OCI-LY3 (cell line): Measurements from ENCODE around the gene C10orf95.
A peak's percentile ranks its signal among the peaks of the same experiment; 100 is the strongest.
"Not testable (repeated sequence)": the region's sequence is repeated elsewhere in the genome, so short reads cannot be mapped to it uniquely, and the experiment has no call there.

Experiments used
- H2AFZ ChIP-seq: fragments of 200-600, 300-600 bp; shearing (Covaris generic); 2 replicates; pipeline ENCODE4 v1.6.0; 2014; ENCODE audit warnings: antibody characterized with exemption, low read depth, low read length
- H3K27ac ChIP-seq: fragments of 200-600, 300-600 bp; sonication (generic); 2 replicates; pipeline ENCODE4 v1.5.1; 2014; ENCODE audit warnings: mild to moderate bottlenecking, low read length, moderate library complexity, mixed read lengths
- H3K27me3 ChIP-seq: fragments of 200-600, 300-600 bp; sonication (generic); 2 replicates; pipeline ENCODE4 v1.6.1; 2014; ENCODE audit warnings: low read depth, low read length, mixed read lengths
- H3K36me3 ChIP-seq: fragments of 200-600, 300-600 bp; sonication (generic); replicated peaks from 2 replicates; pipeline ENCODE3; 2014; ENCODE audit warnings: low read depth, low read length, mixed read lengths
- H3K4me1 ChIP-seq: fragments of 300-600, 200-600 bp; sonication (generic); 2 replicates; pipeline ENCODE4 v1.6.1; 2014; ENCODE audit warnings: low read length, mixed read lengths
- H3K4me2 ChIP-seq: fragments of 200-600, 300-600 bp; sonication (generic); 2 replicates; pipeline ENCODE4 v1.6.1; 2014; ENCODE audit warnings: low read length, mixed read lengths
- H3K4me3 ChIP-seq: fragments of 300-600, 200-600 bp; sonication (generic); 2 replicates; pipeline ENCODE4 v1.5.1; 2014; ENCODE audit warnings: antibody characterized with exemption, mild to moderate bottlenecking, low read length, moderate library complexity
- H3K79me2 ChIP-seq: fragments of 300-600, 200-600 bp; shearing (Covaris generic); 2 replicates; pipeline ENCODE4 v1.6.1; 2014; ENCODE audit warnings: mild to moderate bottlenecking, low read length, mixed read lengths
- H3K9ac ChIP-seq: fragments of 300-600, 200-600 bp; shearing (Covaris generic); 2 replicates; pipeline ENCODE4 v1.6.0; 2014; ENCODE audit warnings: mild to moderate bottlenecking, low read length, moderate library complexity
- H3K9me3 ChIP-seq: fragments of 200-600, 300-600 bp; shearing (Covaris generic); 2 replicates; pipeline ENCODE4 v1.6.1; 2014; ENCODE audit warnings: low read length, mixed read lengths; ENCODE audit not compliant: insufficient read depth
- H4K20me1 ChIP-seq: fragments of 200-600, 300-600 bp; sonication (generic); 2 replicates; pipeline ENCODE4 v1.6.1; 2016; ENCODE audit warnings: low read length, mixed read lengths; ENCODE audit not compliant: insufficient read depth
- CTCF ChIP-seq: fragments of 200-600, 300-600 bp; sonication (generic); IDR thresholded peaks from 2 replicates; pipeline ENCODE4 v1.5.1; 2014; ENCODE audit warnings: antibody characterized with exemption, low read length, low read depth
- EZH2phosphoT487 ChIP-seq: fragments of 200-600 bp; shearing (Covaris generic); IDR thresholded peaks from 2 replicates; pipeline ENCODE4 v1.6.1; 2018; ENCODE audit warnings: antibody characterized with exemption, mixed run types, low read depth

C10orf95 gene, protein sequence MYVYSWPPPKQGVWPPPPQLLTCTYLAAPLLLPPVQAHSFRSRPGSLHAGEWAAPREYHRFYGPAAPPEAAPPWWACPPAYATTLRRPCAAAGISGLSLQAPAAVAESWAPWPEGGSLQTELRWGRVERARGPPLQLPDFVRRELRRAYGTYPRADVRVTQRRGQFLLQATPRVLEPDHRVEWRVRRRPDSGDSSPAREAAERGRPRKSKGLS

GRCh38 chr10:102451105-102451969, at the start of gene C10orf95:
C10orf95 (minus strand) TSS chr10:102451543; CDS start chr10:102451093, 450 bp downstream.
- no peaks in the 10 kb centered on the region for H3K27me3 ChIP-seq
- no peaks in the 10 kb centered on the region for H3K9me3 ChIP-seq
- peak within 1 kb of the TSS; percentile 90 for H3K9ac ChIP-seq
- peak within 1 kb of the TSS; percentile 94 for H3K4me3 ChIP-seq
- no peak within 1 kb of the TSS for H2AFZ ChIP-seq
- TF ChIP-seq CTCF (no peak), EZH2phosphoT487 (no peak)
- peak within 1 kb of the TSS; percentile 93 for H3K4me2 ChIP-seq
- H4K20me1 ChIP-seq, result 0 out of 2 replicates have a peak, but pooled peaks cover 3% of the 10 kb centered on the region
- H3K4me1 ChIP-seq, result peaks cover 19% of the 10 kb centered on the region
- H3K79me2 ChIP-seq, result peaks cover 17% of the 10 kb centered on the region
- peak within 1 kb of the TSS; percentile 77 for H3K27ac ChIP-seq
- peaks cover 10% of the 10 kb centered on the region for H3K36me3 ChIP-seq

DNA sequence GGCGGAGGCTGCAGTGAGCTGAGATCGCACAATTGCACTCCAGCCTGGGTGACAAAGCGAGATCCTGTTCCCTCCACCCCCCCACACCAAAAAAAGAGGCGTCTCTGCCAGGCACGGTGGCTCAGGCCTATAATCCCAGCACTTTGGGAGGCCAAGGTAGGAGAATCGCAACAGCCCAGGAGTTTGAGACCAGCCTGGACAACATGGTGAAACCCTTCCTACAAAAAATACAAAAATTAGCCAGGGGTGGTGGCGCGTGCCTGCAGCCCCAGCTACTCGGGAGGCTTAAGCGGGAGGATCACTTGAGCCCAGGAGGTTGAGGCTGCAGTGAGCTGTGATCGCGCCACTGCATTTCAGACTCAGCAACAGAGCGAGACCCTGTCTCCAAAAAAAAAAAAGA, 49.3 kb upstream of the C10orf95 start:
- H3K27ac ChIP-seq, H3K36me3 ChIP-seq, H3K4me1 ChIP-seq, H3K9ac ChIP-seq, H2AFZ ChIP-seq, H3K9me3 ChIP-seq, H3K4me2 ChIP-seq, H3K4me3 ChIP-seq, H3K27me3 ChIP-seq: not testable (repeated sequence)
- H4K20me1 ChIP-seq, result peaks cover 11% of the 10 kb centered on the region
- H3K79me2 ChIP-seq, result peaks cover 63% of the 10 kb centered on the region

DNA sequence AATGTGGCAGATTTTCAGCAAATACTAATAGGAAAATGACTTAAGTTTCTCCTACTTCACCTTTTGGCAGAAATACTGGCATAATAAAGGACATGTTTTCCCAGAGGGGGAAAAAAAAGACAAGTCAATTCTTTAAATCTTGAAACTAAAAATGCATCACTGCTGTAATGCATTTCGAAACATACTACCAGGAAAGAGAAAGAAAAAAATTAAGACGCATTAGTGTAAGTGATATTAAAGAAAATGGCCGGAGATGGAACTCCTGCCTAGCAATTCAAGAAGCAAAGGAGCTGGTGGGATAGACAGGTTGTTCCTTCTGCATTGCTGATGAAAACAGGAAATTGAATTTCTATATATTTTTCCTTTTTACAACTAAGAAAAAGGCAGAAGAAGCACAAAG, 48.0 kb upstream of the C10orf95 start:
- Histone ChIP-seq H4K20me1 (peaks cover 7% of the 10 kb centered on the region), H3K9me3 (no peaks in the 10 kb centered on the region), H3K36me3 (no peaks in the 10 kb centered on the region), H3K4me1 (peaks cover 5% of the 10 kb centered on the region), H3K27me3 (no peaks in the 10 kb centered on the region), H3K79me2 (peaks cover 54% of the 10 kb centered on the region), H3K4me3 (no peak overlapping the region), H3K4me2 (no peak overlapping the region), H2AFZ (no peak overlapping the region), H3K27ac (no peak overlapping the region), H3K9ac (no peak overlapping the region)
- TF ChIP-seq EZH2phosphoT487 (no peak), CTCF (no peak)

- H3K27ac ChIP-seq, result no peak overlapping the region
- peaks cover 56% of the 10 kb centered on the region for H3K79me2 ChIP-seq
- H3K36me3 ChIP-seq, result no peaks in the 10 kb centered on the region
- H3K9ac ChIP-seq, result no peak overlapping the region
- no peak overlapping the region for H3K4me3 ChIP-seq
- no peaks in the 10 kb centered on the region for H3K27me3 ChIP-seq
- no peak overlapping the region for H2AFZ ChIP-seq
- H3K9me3 ChIP-seq, result no peaks in the 10 kb centered on the region
- H3K4me1 ChIP-seq, result peaks cover 5% of the 10 kb centered on the region
- no peak for TF ChIP-seq EZH2phosphoT487
- TF ChIP-seq CTCF, result no peak
- no peak overlapping the region for H3K4me2 ChIP-seq
- peaks cover 7% of the 10 kb centered on the region for H4K20me1 ChIP-seq
Measured at GRCh38 chr10:102497545-102497944, 46.2 kb upstream of the C10orf95 start.
